Myocyte (in vitro differentiated cells): ENCODE measurements around the gene TPST1. TPM values are rescaled to one million over a fixed set of nuclear protein-coding genes. Genes with fewer than 3 reads are reported as not detected.
A peak's percentile ranks its signal among the peaks of the same experiment; 100 is the strongest.
"Not testable (repeated sequence)": the region's sequence is repeated elsewhere in the genome, so short reads cannot be mapped to it uniquely, and the experiment has no call there.

Source experiments
- DNase-seq: peaks from one replicate; pipeline ENCODE4 v3.0.0-alpha.2; 2012; ENCODE audit warnings: low read depth
- total RNA-seq: library from RNA; depleted of rRNA; stranded (reverse); fragments of >200 nt; gene quantifications from 2 replicates; pipeline ENCODE4 v1.2.3, GENCODE V29; 2014

Gene TPST1
- total RNA-seq, 1 donor from 2014 or later = 48.2 TPM

DNA sequence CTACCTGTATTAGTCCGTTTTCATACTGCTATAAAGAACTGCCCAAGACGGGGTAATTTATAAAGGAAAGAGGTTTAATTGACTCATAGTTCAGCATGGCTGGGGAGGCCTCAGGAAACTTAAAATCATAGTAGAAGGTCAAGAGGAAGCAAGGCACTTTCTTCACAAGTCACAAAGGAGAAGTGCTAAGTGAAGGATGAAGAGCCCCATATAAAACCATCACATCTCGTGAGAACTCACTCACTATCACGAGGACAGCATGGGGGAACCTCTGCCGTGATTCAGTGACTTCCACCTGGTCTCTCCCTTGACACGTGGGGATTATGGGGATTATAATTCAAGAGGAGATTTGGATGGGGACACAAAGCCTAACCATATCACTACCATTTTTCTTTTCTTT is 119.9 kb downstream of the TPST1 start:
- not testable (repeated sequence) for DNase-seq

DNA sequence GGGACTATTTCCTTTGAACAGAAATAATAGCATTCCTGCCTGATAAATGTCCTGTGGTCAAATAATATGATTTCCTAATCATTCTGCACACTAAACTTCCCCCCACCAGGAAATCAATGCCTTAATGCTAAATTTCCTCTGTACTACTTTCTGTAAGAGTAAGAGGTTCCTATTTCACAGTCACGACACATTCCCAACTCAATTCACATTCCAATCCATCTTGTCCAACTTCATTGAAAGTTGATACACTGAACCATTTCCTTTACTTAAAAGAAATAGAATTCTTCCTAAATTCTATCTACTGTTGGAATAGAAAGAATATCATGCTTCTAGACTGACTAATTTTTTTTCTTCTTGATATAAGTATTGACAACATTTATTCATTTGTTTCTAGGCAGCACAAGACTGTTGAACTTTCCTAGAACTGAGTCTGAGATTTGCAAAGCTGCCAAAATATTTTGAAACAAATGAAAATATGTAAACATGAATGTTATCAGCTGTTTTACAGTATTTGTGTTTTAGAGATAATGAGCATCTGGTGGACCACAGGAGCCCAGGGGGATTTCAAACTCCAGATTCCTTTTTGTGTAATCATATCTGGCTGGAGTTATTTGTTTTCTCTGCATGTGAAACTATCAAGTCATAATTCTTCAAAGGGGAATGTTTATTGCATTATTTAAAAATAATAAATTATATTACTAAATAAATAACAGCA is 121.5 kb downstream of the TPST1 start:
- DNase-seq = peak; percentile 86

GRCh38 chr7:66330961-66331360 is 125.8 kb downstream of the TPST1 start:
- peak; percentile 95 for DNase-seq

DNA sequence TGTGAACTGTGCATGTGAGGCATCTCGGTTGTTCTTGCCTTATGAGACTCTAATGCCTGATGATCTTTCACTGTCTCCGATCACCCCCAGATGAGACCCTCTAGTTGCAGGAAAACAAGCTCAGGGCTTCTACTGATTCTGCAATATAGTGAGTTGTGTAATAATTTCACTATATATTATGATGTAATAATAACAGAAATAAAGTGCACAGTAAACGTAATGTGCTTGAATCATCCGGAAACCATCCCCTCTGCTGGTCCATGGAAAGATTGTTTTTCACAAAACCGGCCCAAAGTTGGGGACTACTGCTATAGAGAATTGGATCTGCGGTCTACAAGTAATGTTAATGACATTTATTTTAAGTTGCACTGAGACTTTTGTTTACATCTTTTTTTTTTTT is 126.7 kb downstream of the TPST1 start:
- no peak for DNase-seq

DNA sequence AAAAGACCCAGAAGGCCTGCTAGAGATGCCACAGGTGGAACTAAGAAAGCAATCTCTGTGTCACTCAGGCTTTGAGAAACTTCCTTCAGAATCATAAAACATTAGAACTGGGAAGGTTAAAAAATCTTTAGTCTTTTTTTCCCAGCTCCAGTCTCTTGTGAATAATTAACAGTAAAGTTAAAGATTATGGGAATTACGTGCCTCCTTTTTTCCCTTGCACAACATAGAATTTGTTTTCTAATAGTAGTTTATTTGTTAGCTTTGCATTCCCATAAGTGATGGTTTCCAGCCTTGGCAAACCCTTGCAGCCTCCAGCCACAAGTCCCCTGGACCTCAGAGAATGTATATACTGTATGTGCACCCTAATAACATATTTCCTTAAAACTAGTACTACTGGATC is 128.3 kb downstream of the TPST1 start:
- DNase-seq = no peak

GRCh38 chr7:66335318-66335717 is 130.2 kb downstream of the TPST1 start:
- DNase-seq = no peak

DNA sequence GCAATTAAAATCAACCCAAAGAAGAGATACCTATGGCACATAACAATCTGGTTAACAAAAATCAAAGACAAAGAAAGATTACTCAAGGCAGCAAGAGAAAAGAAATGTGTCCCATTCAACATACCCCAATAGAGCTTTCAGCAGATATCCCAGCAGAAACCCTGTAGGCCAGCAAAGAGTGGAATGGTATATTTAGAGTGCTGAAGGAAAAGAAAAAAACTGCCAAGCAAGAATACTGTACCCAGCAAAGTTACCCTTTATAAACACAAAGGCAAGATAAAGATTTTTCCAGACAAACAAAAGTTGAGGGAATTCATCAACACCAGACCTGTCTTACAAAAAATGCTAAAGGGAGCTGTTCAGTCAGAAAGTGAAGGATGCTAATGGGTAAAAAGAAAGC is 131.6 kb downstream of the TPST1 start:
- DNase-seq = no peak

GRCh38 chr7:66339141-66339540 is 134.0 kb downstream of the TPST1 start:
- no peak for DNase-seq

- no peak for DNase-seq
Measured at GRCh38 chr7:66344166-66344565, 139.0 kb downstream of the TPST1 start.

DNA sequence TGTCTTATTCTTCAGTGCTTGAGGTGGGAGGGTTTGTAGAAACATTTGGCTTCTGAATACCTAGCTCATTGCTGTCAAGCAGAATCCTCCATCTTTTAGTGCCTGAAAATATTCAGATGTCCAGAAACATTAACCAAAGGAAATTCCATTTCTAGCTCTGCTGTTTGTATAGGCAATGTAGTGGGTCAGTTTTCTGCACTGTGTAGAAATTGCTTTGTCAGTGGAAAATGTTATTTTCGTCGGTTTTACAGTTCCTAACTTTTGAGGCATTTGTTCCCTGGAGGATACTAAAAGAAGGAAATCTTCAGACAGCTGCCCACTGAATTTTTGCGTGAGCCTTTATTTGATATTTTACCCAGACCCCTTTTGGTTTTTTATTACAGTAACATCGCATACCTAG is 143.4 kb downstream of the TPST1 start:
- DNase-seq = peak; percentile 62

DNA sequence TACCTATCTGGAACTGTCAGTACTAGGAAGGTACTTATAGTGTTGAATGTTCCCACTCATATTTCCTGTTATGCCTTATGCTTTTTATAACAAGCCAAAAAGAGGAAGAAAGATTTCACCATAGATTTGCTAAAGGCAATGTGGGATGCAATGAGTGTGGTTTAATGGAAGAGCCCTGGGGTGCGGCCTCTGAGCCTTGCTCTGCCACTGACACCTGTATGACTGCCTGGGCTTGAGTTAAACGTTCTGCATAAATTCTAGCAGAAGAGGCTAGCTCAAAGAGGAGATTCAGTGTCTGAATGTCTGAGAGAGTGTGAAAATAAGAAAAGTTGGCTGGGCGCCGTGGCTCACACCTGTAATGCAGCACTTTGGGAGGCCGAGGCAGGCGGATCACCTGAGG is 143.8 kb downstream of the TPST1 start:
- no peak for DNase-seq

DNA sequence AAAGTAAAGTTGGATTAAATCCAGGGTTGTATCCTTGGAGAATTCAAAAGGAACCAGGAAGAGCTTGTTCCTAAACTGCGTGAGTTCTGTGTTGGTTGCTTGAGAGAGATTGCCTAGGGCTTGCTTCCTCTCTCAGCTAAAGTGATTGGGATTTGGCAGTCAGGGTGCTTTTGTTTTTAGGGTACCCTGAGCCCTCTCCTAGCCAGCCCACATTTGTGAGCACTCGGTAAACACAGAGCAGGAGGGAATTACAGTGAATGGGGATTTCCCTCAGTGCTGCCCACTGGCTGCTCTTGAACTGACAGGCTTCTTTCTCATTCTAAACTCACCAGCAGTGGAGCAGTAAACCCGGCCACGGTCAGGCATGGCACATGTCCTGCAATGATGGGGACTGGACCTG is 146.9 kb downstream of the TPST1 start:
- DNase-seq = peak; percentile 17

DNA sequence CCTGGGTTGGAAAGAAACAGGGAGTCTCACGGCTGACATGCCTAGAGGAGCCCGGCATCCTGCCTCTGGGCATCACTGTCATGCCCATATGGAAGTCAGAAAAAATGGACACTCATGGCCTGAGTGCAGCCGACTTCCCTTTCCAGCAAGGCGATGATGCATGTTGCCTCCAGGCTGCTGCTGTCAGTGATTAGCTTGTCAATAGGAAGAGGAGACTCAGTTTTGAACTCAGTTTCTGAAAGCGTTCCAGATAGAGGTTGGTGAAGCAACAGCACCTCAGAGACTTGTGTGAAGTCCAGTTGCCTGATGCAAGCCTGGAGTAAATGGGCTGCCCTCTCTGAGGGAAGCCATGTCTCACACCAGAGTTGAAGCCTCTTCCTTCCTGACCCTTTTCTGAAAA is 148.4 kb downstream of the TPST1 start:
- no peak for DNase-seq

- no peak for DNase-seq
Measured at GRCh38 chr7:66355756-66356155, 150.6 kb downstream of the TPST1 start.

DNA sequence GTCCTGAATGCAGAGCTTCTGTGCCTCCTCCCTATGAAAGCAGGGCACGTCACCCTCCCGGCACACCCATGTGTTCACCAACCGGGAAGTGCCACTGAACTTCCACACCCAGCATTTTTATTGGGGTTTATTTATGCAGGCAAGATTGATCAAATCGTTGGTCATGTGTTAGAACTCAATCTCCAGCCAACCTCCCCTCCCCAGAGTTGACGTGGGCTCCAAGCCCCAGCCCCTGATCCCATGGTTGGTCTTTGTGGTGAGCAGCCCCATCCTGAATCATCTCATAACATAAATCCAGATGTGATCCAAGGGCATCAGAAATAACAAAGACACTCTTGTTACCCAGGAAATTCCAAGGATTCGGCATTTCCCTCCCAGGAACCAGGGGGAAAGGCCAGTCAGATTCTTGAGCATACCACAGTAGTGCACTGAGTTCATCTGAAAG is 151.2 kb downstream of the TPST1 start:
- no peak for DNase-seq

GRCh38 chr7:66357087-66357486 is 152.0 kb downstream of the TPST1 start:
- no peak for DNase-seq

GRCh38 chr7:66359656-66360211 is 154.6 kb downstream of the TPST1 start:
- DNase-seq = no peak

DNA sequence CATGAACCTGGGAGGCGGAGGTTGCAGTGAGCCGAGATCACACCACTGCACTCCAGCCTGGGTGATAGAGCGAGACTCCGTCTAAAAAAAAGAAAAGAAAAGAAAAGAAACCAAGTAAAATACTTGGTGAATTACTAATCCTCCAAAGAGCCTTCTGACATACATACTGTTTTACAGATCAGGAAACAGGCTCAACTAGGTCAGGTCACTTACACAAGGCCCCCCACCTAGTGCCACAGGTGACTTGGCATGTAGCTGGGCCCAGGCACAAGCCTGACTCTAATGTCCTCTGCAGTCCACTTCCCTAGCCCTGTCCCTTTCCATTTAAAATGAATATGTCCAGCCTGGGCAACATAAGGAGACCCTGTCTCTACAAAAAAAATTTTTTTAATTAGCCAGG is 157.0 kb downstream of the TPST1 start:
- DNase-seq = no peak

DNA sequence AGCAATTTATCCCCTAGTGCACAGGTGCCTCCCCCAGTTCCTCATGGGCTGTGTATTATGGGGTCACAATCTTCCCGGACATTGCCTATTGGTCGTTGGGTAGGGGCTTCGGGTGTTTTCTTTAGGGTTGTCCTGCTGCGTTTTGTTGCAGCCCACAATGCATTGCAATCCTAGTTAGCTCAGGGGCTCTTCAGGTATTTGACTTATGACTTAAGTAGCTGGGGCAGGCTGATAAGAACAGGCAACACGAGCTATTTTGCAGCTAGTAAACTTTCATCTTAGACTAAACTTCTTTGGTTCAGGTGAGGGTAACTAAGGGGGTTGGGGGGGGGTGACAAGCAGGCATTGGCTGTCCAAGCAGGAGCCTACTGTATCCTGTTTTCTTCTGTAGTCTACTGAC is 158.5 kb downstream of the TPST1 start:
- no peak for DNase-seq

DNA sequence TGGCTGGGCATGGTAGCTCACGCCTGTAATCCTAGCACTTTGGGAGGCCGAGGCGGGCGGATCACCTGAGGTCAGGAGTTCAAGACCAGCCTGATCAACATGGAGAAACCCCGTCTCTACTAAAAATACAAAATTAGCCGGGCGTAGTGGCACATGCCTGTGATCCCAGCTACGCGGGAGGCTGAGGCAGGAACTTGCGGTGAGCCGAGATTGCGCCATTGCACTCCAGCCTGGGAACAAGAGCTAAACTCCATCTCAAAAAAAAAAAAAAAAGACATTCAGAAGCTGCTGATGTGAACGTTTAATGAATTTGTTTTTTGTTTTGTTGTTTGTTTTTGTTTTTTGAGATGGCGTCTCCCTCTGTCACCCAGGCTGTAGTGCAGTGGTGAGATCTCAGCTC is 159.9 kb downstream of the TPST1 start:
- DNase-seq = not testable (repeated sequence)

GRCh38 chr7:66371096-66371824 is 166.1 kb downstream of the TPST1 start:
- no peak for DNase-seq

DNA sequence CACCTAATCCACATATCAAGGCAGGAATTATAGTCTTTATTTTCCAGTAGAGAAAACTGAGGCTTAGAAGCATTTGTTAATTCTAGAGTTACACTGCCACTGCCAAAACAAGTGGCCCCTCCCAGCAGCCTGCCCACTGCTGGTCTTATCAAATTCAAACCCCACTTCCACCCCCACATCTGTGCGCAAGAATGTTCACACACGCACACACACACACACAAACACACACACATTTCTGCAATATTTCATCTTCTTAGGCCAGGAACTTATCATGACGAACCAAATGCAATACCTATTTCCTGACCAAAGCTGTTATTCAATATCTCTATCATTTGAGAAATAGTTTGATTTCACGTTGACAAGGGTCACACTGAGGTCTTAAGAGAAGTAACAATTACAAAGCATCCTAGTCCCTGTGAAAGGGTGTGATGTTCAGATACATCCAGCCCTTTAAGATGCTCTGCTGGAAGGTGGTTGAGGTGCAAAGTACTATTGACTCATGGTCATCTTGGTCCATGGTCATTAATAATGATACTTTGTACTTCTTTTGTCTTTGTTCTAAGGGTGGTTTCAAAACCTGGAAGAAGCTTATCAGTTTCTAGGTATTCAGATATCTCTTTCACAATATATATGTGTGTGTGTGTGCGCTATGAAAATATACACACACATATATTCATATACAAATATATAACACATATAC is 169.2 kb downstream of the TPST1 start:
- DNase-seq = not testable (repeated sequence)
